Mesenchymal stem cell (in vitro differentiated cells and primary cell): ENCODE data around the gene ZMYM3.

Experiments used
- DNase-seq: peaks from one replicate; pipeline ENCODE4 v3.0.0-alpha.2; 2013
- H2AFZ ChIP-seq: one replicate; pipeline ENCODE4 v1.6.1; 2013; ENCODE audit warnings: low read depth, mild to moderate bottlenecking, control low read depth, inconsistent platforms, low read length, moderate library complexity
- H2AK5ac ChIP-seq: 2 replicates; pipeline ENCODE4 v1.6.1; 2013; ENCODE audit warnings: low read length, moderate library complexity, mild to moderate bottlenecking, inconsistent platforms; ENCODE audit not compliant: severe bottlenecking
- H2BK120ac ChIP-seq: one replicate; pipeline ENCODE4 v1.6.1; 2013; ENCODE audit warnings: low read depth, mild to moderate bottlenecking, inconsistent platforms, low read length, moderate library complexity
- H2BK12ac ChIP-seq, 2 experiments: one replicate each; pipeline ENCODE4 v1.6.1; 2013; ENCODE audit warnings: inconsistent platforms in 2 of 2, low read length in 2 of 2, mild to moderate bottlenecking in 2 of 2, moderate library complexity in 2 of 2, control low read depth in 1 of 2
- H2BK15ac ChIP-seq: one replicate; pipeline ENCODE4 v1.6.1; 2013; ENCODE audit warnings: mild to moderate bottlenecking, low read depth, inconsistent platforms; ENCODE audit not compliant: poor library complexity, severe bottlenecking
- H2BK5ac ChIP-seq: 2 replicates; pipeline ENCODE4 v1.6.1; 2013; ENCODE audit warnings: low read depth, mild to moderate bottlenecking, low read length, control low read depth, inconsistent platforms; ENCODE audit not compliant: poor library complexity, severe bottlenecking
- H3K14ac ChIP-seq, 2 experiments: one replicate each; pipeline ENCODE4 v1.6.1; 2013; ENCODE audit warnings: inconsistent platforms in 2 of 2, low read length in 2 of 2, control low read depth in 1 of 2, mild to moderate bottlenecking in 1 of 2, moderate library complexity in 1 of 2
- H3K18ac ChIP-seq, 2 experiments: one replicate each; pipeline ENCODE4 v1.6.1; 2013; ENCODE audit warnings: inconsistent platforms in 2 of 2, low read length in 2 of 2, control low read depth in 1 of 2, low read depth in 1 of 2, mild to moderate bottlenecking in 1 of 2
- H3K23ac ChIP-seq, 2 experiments: one replicate each; pipeline ENCODE4 v1.6.1; 2013; ENCODE audit warnings: inconsistent platforms in 2 of 2, low read length in 2 of 2, mild to moderate bottlenecking in 2 of 2, moderate library complexity in 2 of 2, control low read depth in 1 of 2
- H3K27ac ChIP-seq: 2 replicates; pipeline ENCODE4 v1.5.1; 2013; ENCODE audit warnings: mild to moderate bottlenecking, moderate library complexity, low read length, control low read depth, inconsistent platforms; ENCODE audit not compliant: poor library complexity, severe bottlenecking
- H3K27me3 ChIP-seq, 2 experiments: 2 replicates each; pipeline versions ENCODE4 v1.6.1 to v1.7.0; 2013; ENCODE audit warnings: low read length in 2 of 2, mild to moderate bottlenecking in 2 of 2, moderate library complexity in 2 of 2, control low read depth in 1 of 2, inconsistent platforms in 1 of 2; ENCODE audit not compliant: control insufficient read depth in 1 of 2, insufficient read depth in 1 of 2
- H3K36me3 ChIP-seq, 2 experiments: 2 replicates each; pipeline versions ENCODE4 v1.6.1 to v1.7.0; 2013; ENCODE audit warnings: low read length in 2 of 2, control low read depth in 1 of 2, inconsistent platforms in 1 of 2, low read depth in 1 of 2, mild to moderate bottlenecking in 1 of 2; ENCODE audit not compliant: insufficient read depth in 2 of 2, control insufficient read depth in 1 of 2
- H3K4ac ChIP-seq, 2 experiments: one replicate each; pipeline ENCODE4 v1.6.1; 2013; ENCODE audit warnings: inconsistent platforms in 2 of 2, low read length in 2 of 2, mild to moderate bottlenecking in 2 of 2, moderate library complexity in 2 of 2, control low read depth in 1 of 2, low read depth in 1 of 2
- H3K4me1 ChIP-seq: 2 replicates; pipeline ENCODE4 v1.6.1; 2013; ENCODE audit warnings: low read depth, low read length, control low read depth; ENCODE audit not compliant: control insufficient read depth, insufficient read depth
- H3K4me2 ChIP-seq: 2 replicates; pipeline ENCODE4 v1.6.1; 2013; ENCODE audit warnings: low read length, mild to moderate bottlenecking, inconsistent platforms; ENCODE audit not compliant: poor library complexity, severe bottlenecking
- H3K4me3 ChIP-seq, 2 experiments: 2 replicates each; pipeline versions ENCODE4 v1.5.1 to v1.7.0; 2013; ENCODE audit warnings: low read length in 2 of 2, mild to moderate bottlenecking in 2 of 2, control low read depth in 1 of 2, low read depth in 1 of 2; ENCODE audit not compliant: insufficient read depth in 1 of 2
- H3K79me1 ChIP-seq: replicated peaks from 2 replicates; pipeline ENCODE4 v1.6.1; 2013; ENCODE audit warnings: mild to moderate bottlenecking, control low read depth, low read length, inconsistent platforms; ENCODE audit not compliant: poor library complexity, severe bottlenecking
- H3K9ac ChIP-seq: 2 replicates; pipeline ENCODE4 v1.7.0; 2013; ENCODE audit warnings: mild to moderate bottlenecking, low read length, moderate library complexity
- H3K9me3 ChIP-seq: 2 replicates; pipeline ENCODE4 v1.7.0; 2013; ENCODE audit warnings: mild to moderate bottlenecking, low read length; ENCODE audit not compliant: control insufficient read depth
- H4K8ac ChIP-seq: one replicate; pipeline ENCODE4 v1.6.1; 2013; ENCODE audit warnings: inconsistent platforms, mild to moderate bottlenecking, low read length, moderate library complexity
- H4K91ac ChIP-seq: one replicate; pipeline ENCODE4 v1.6.1; 2013; ENCODE audit warnings: mild to moderate bottlenecking, low read length, inconsistent platforms
- WGBS: methylation state at CpG from one replicate; pipeline ENCODE4 v1.1.7; 2013; ENCODE audit warnings: mixed read lengths; 5-methylcytosine and 5-hydroxymethylcytosine counted together

The ZMYM3 gene

GRCh38 chrX:71292669-71293365 is 38.9 kb upstream of the ZMYM3 start:
- Histone ChIP-seq H2BK120ac (no peak overlapping the region), H3K4me1 (peaks cover 6% of the 10 kb centered on the region), H3K4me2 (no peak overlapping the region), H3K4me3 (no peak overlapping the region), H3K27ac (peak overlapping the region; percentile 86), H3K4ac (no peak overlapping the region), H4K91ac (no peak overlapping the region), H2AFZ (no peak overlapping the region), H3K9me3 (no peaks in the 10 kb centered on the region), H2AK5ac (no peak overlapping the region), H3K9ac (no peak overlapping the region), H2BK15ac (no peak overlapping the region), H2BK5ac (no peak overlapping the region), H3K23ac (no peak overlapping the region), H3K18ac (no peak overlapping the region), H3K27me3 (no peaks in the 10 kb centered on the region), H3K36me3 (peaks cover 29 to 71% of the 10 kb centered on the region in 2 experiments), H2BK12ac (no peak overlapping the region), H3K14ac (no peak overlapping the region), H3K79me1 (peaks cover 1% of the 10 kb centered on the region), H4K8ac (no peak overlapping the region)
- 91% methylated on average over 2 of the region's 7 CpGs for WGBS
- no peak for DNase-seq

GRCh38 chrX:71291381-71291780 is 37.4 kb upstream of the ZMYM3 start:
- no peak overlapping the region for H3K4me3 ChIP-seq
- no peak overlapping the region for H3K9ac ChIP-seq
- no peak overlapping the region for H3K23ac ChIP-seq
- 92% methylated on average over 3 of the region's 6 CpGs for WGBS
- H3K4me2 ChIP-seq: no peak overlapping the region
- no peak overlapping the region for H3K18ac ChIP-seq
- peak; percentile 33 for DNase-seq
- no peak overlapping the region for H3K14ac ChIP-seq
- no peaks in the 10 kb centered on the region for H3K79me1 ChIP-seq
- no peak overlapping the region for H3K27ac ChIP-seq
- no peak overlapping the region for H4K8ac ChIP-seq
- H2BK120ac ChIP-seq: no peak overlapping the region
- peaks cover 24 to 59% of the 10 kb centered on the region in 2 experiments for H3K36me3 ChIP-seq
- H4K91ac ChIP-seq: no peak overlapping the region
- H2AK5ac ChIP-seq: no peak overlapping the region
- no peak overlapping the region for H2BK15ac ChIP-seq
- peaks cover 6% of the 10 kb centered on the region for H3K4me1 ChIP-seq
- H2BK12ac ChIP-seq: no peak overlapping the region
- H3K27me3 ChIP-seq: no peaks in the 10 kb centered on the region
- H2BK5ac ChIP-seq: no peak overlapping the region
- no peak overlapping the region for H3K4ac ChIP-seq
- H2AFZ ChIP-seq: no peak overlapping the region
- H3K9me3 ChIP-seq: no peaks in the 10 kb centered on the region

- Histone ChIP-seq H3K18ac (no peak overlapping the region), H3K9ac (peak overlapping the region; percentile 98), H3K79me1 (no peaks in the 10 kb centered on the region), H3K9me3 (no peaks in the 10 kb centered on the region), H2AK5ac (no peak overlapping the region), H3K4me1 (peaks cover 1% of the 10 kb centered on the region), H2BK5ac (no peak overlapping the region), H3K36me3 (peaks cover 2 to 25% of the 10 kb centered on the region in 2 experiments), H3K27ac (no peak overlapping the region), H3K14ac (no peak overlapping the region), H3K4me2 (no peak overlapping the region), H2AFZ (no peak overlapping the region), H3K27me3 (no peaks in the 10 kb centered on the region), H2BK12ac (no peak overlapping the region), H3K23ac (no peak overlapping the region), H4K8ac (no peak overlapping the region), H4K91ac (no peak overlapping the region), H3K4me3 (peak overlapping the region in 1 of 2 experiments; percentile 87), H3K4ac (no peak overlapping the region), H2BK15ac (no peak overlapping the region), H2BK120ac (no peak overlapping the region)
- no peak for DNase-seq
These were observed 32.0 kb upstream of the ZMYM3 start for GRCh38 chrX:71285929-71286328.

GRCh38 chrX:71283403-71284143 is 29.6 kb upstream of the ZMYM3 start, which contains the start of gene NONO:
Gene NONO (plus strand): TSS chrX:71283635. CDS start chrX:71290638, 7,003 bp downstream.
- under 1% methylated on average over 42 of the region's 57 CpGs for whole genome bisulfite sequencing
- no peaks in the 10 kb centered on the region for H3K4me1 ChIP-seq
- peak; percentile 99 for DNase-seq
- H3K9ac ChIP-seq: peak within 1 kb of the TSS; percentile 98
- H2BK5ac ChIP-seq: peak within 1 kb of the TSS; percentile 87
- H3K4me3 ChIP-seq: peak within 1 kb of the TSS; percentile 73 to 87
- no peak within 1 kb of the TSS for H2BK12ac ChIP-seq
- no peak within 1 kb of the TSS for H2BK120ac ChIP-seq
- peaks cover 6% of the 10 kb centered on the region for H3K9me3 ChIP-seq
- peak within 1 kb of the TSS; percentile 83 to 93 for H3K18ac ChIP-seq
- H3K4me2 ChIP-seq: peak within 1 kb of the TSS; percentile 47
- no peaks in the 10 kb centered on the region for H3K27me3 ChIP-seq
- peak within 1 kb of the TSS; percentile 69 for H2AK5ac ChIP-seq
- H2AFZ ChIP-seq: no peak within 1 kb of the TSS
- peak within 1 kb of the TSS; percentile 89 for H4K91ac ChIP-seq
- peaks cover 2 to 15% of the 10 kb centered on the region in 2 experiments for H3K36me3 ChIP-seq
- peak within 1 kb of the TSS; percentile 75 for H4K8ac ChIP-seq
- H3K4ac ChIP-seq: peak within 1 kb of the TSS in 1 of 2 experiments; percentile 96
- H3K79me1 ChIP-seq: no peaks in the 10 kb centered on the region
- no peak within 1 kb of the TSS for H2BK15ac ChIP-seq
- peak within 1 kb of the TSS; percentile 98 for H3K27ac ChIP-seq
- peak within 1 kb of the TSS in 1 of 2 experiments; percentile 60 for H3K14ac ChIP-seq
- no peak within 1 kb of the TSS for H3K23ac ChIP-seq
